Right renal cortex interstitium (tissue), 3 donors: Measurements from ENCODE around the gene UGT1A3. TPM values are rescaled to one million over a fixed set of nuclear protein-coding genes. Genes with fewer than 3 reads are reported as not detected.
A peak's percentile ranks its signal among the peaks of the same experiment; 100 is the strongest.
"Not testable (repeated sequence)": the region's sequence is repeated elsewhere in the genome, so short reads cannot be mapped to it uniquely, and the experiment has no call there.

Experiments used
- DNase-seq, 3 donors: peaks; one replicate each; pipeline ENCODE4 v3.0.0-alpha.2; 2013; ENCODE audit warnings: low read depth in 3 of 3, low spot score in 2 of 3
- polyA plus RNA-seq, 3 donors: library from polyadenylated mRNA; unstranded; fragments of 120-200 nt; gene quantifications; one replicate each; pipeline ENCODE4 v1.2.1, GENCODE V29; 2013; ENCODE audit not compliant: insufficient read length in 3 of 3

UGT1A3 gene
- polyA plus RNA-seq, 3 donors, result not detected

- DNase-seq, result no peak
Measured at GRCh38 chr2:233707940-233708644, 20.8 kb upstream of the UGT1A3 start.

- DNase-seq, result no peak
Measured at GRCh38 chr2:233708942-233709341, 19.9 kb upstream of the UGT1A3 start.

- DNase-seq, result peak; percentile 31 to 55 (median 55)
Measured at GRCh38 chr2:233711312-233712008, 17.4 kb upstream of the UGT1A3 start.

GRCh38 chr2:233712611-233713261 lies 16.1 kb upstream of the UGT1A3 start, which contains the start of gene UGT1A5:
Gene UGT1A5 (plus strand): TSS chr2:233712907. CDS start chr2:233712992, 85 bp downstream.
- no peak for DNase-seq

- no peak for DNase-seq
Measured at GRCh38 chr2:233713262-233713615, 15.6 kb upstream of the UGT1A3 start.

- no peak for DNase-seq
Measured at GRCh38 chr2:233714121-233714520, 14.7 kb upstream of the UGT1A3 start.

GRCh38 chr2:233718552-233718951 lies 10.3 kb upstream of the UGT1A3 start, which contains the start of gene UGT1A4:
Gene UGT1A4 (plus strand): TSS chr2:233718736. CDS start chr2:233718821, 85 bp downstream.
- DNase-seq, result no peak

GRCh38 chr2:233736868-233737653 lies 8.2 kb downstream of the UGT1A3 start:
- DNase-seq, result not testable (repeated sequence)

GRCh38 chr2:233740870-233741269 lies 12.0 kb downstream of the UGT1A3 start:
- DNase-seq, result no peak

GRCh38 chr2:233743464-233744259 lies 14.8 kb downstream of the UGT1A3 start:
- no peak for DNase-seq

GRCh38 chr2:233745073-233745755 lies 16.4 kb downstream of the UGT1A3 start:
- DNase-seq, result no peak

GRCh38 chr2:233745838-233746237 lies 17.0 kb downstream of the UGT1A3 start:
- DNase-seq, result not testable (repeated sequence)

- DNase-seq, result no peak
Measured at GRCh38 chr2:233746475-233747282, 17.8 kb downstream of the UGT1A3 start.

GRCh38 chr2:233747283-233747544 lies 18.4 kb downstream of the UGT1A3 start:
- DNase-seq, result no peak

- DNase-seq, result not testable (repeated sequence)
Measured at GRCh38 chr2:233750689-233751088, 21.8 kb downstream of the UGT1A3 start.

- DNase-seq, result not testable (repeated sequence)
Measured at GRCh38 chr2:233751212-233752009, 22.6 kb downstream of the UGT1A3 start.

GRCh38 chr2:233754872-233755611 lies 26.2 kb downstream of the UGT1A3 start:
- DNase-seq, result no peak
